Stimulated activated CD4-positive, alpha-beta T cell treated with anti-CD3 and anti-CD28 coated beads, Interleukin-2, amount 100 ng/mL, for 4 hours (primary cell): ENCODE measurements around the gene YTHDF1.

Source experiments
- DNase-seq: peaks from one replicate; pipeline ENCODE4 v3.0.0-alpha.2; 2020; ENCODE audit warnings: low read depth

The YTHDF1 gene

GRCh38 chr20:63208346-63208909, 7.5 kb downstream of the YTHDF1 start:
- DNase-seq = no peak

- DNase-seq = no peak
Observed at GRCh38 chr20:63206878-63207277, 9.1 kb downstream of the YTHDF1 start.

DNA sequence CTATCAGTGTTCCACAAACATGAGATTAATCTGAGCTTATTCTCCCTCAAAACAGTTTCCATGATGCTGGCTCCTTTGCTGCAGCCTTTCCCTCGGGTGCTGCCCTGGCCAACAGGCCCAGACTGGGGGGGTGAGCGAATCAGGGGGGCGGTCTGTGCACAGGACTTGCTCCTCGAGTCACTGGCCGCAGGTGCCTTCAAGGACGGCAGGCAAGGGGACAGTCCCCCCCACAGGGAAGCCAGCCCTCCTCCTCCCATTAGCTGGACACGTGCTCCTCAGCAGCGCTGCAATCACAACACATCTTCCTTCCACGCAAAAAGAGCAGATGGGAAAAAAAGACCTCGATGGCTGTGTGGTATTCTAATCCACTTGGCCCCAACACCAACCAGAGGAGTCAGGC, 10.0 kb downstream of the YTHDF1 start:
- no peak for DNase-seq

DNA sequence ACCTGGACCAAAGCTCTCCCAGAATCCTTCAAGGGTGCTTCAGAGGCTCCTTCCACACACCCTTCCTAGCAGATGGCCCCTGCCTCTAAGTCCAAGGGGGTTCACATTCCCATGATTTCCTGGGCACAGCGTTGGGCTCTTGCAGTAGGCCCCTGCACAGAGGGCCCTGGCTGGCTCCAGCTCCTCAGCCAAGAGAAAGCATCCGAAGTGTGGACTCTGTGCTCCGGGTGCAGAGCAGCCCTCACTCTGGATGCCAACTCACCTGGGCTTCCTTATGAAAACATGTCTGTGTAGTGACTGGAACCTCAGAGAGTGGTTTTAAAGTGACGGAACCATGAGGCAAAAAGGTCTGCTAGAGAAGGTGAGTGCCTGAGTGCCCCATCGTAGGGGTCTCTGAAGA, 11.6 kb downstream of the YTHDF1 start:
- no peak for DNase-seq

- DNase-seq = no peak
Observed at GRCh38 chr20:63202811-63203526, 13.0 kb downstream of the YTHDF1 start.

DNA sequence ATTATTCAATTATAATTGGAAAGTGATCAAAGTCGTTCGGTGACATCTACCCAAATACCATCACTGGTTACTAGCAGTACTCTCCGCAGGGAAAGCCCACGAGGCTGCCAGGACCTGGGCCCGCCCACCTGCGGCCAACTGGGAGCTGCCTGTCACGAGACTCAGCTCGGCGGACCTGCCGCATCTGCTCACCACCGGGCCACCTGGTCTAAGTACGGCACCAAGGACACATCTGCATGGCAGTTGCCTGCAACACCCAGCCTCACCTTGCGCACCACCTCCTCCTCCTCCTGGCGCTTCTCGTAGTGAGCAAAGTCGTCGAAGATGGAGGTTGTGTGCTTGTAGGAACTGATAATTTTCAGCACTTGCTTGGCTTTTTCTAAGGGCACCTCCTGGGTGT, 13.9 kb downstream of the YTHDF1 start:
- no peak for DNase-seq

DNA sequence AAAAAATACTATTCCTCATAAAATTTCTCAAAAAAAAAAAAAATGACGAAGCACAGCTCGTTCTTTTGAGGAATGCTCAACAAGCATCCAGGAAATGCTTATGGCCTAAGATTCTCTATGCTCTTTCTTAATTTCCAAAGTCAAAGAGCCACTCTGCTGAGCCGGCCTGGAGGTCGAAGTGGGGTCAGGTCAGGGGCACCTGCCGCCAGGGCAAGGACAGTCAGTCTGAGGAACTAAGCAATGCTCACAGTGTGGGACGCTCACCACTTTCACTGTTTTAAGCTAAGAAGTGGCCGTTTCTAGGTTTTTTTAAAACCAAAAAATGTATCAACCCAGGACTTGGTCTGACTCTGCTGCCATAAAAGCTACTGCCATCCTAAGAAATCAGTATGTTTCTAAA, 17.3 kb downstream of the YTHDF1 start:
- no peak for DNase-seq

DNA sequence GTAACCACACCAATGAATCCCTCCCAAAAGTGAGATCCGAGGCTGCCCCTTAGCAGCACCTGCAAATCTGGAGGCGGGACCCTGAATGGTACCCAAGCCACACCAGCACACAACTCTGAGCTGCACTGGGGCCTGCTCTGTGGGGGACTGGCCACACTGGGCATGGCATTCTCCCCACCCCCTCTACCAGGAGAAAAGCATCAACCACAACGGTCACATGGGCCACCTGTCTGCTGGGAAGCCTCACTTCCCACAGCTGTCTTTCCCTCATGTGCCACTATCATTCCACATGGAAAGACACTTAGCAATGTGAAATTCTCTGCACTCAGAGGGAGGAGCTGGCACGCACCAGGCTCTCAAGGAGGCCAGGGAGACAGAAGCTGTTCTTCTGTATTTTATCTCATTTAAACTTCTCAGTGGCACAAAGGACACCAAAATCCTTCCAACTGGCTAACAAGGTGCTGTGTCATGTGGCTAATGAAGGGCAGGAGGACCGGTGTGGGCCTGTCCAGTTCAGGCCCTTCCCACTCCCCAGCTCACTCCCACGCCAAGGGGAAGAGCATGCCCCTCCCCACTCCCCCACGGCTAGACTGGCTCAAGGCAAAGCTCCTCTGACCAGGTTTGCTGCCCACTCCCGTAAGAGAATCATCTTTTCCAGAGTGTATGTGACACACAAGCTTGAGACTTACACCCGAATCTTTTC, 19.0 kb downstream of the YTHDF1 start:
- no peak for DNase-seq

DNA sequence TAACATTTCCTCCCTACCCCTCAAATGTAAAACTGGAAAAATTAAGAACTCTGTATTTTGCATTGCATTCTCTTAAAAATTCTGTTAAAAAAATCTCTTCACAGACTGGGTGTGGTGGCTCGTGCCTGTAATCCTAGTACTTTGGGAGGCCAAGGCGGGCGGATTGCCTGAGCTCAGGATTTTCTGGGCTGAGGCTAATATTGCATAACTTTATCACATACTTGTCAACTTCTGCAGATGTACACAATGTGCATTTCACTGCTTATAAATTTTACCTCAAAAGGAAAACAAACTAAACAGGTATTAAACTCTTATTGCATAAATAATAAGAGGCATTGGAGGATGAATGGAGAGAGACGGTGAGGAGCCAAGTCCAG, 21.1 kb downstream of the YTHDF1 start:
- no peak for DNase-seq

DNA sequence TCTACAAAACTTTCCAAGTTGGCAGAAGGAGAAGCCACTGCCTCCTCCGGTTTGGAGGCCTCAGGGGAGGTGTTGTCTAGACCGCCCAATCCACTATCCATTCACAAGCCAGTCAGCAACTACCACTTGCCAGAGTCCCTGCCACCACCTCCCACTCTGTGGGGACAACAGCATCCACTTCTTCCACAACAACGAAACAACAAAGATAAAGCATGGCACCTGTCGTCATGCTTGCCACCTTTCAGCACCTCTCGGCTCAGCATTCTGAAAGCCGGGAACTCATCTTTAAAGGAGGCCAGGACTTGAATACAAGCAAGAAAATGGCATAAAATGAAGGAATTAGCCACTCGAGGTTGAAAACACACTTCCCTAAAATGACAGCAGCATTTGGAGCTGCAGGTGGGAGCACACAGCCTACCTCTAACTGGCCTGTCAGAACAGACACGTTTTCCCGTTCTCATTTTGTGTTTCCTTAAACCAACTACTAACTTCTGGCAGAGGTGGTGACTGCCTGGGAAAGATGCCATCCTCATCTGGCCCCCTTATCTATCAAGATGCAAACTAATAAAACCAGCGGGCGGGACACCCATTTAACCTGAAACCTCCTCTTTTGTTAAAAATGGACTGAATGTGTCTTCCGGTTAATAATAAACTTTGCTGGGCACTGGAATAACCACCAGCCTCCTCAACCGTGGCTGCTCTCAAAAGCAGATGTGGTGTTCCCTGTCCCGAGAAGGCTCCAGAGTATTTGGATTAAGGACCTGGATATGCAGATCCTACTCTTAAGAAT, 21.7 kb downstream of the YTHDF1 start:
- DNase-seq = no peak

GRCh38 chr20:63192721-63193120, 23.2 kb downstream of the YTHDF1 start:
- DNase-seq = no peak

DNA sequence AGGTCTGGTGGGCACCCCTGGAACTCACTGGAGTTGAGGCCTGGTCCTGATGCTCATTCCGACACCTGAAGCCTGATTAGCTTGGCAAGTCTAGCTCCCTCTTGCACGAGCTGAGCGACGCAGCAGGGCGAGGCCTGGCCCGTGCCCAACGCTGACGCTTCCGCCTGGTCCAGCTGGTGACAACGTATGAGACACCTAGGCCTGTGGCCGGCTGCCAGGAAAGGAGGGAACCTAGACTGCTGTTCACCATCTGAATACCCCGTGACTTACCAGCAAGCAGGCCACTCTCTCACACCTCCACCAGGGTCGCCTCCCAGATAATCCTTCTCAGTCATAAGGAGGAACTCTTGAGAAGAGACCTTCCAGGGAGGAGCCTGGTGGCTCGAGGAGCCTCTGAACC, 24.5 kb downstream of the YTHDF1 start:
- DNase-seq = no peak

- no peak for DNase-seq
Observed at GRCh38 chr20:63190828-63191227, 25.1 kb downstream of the YTHDF1 start.

GRCh38 chr20:63189846-63190559, 25.9 kb downstream of the YTHDF1 start:
- DNase-seq = no peak

DNA sequence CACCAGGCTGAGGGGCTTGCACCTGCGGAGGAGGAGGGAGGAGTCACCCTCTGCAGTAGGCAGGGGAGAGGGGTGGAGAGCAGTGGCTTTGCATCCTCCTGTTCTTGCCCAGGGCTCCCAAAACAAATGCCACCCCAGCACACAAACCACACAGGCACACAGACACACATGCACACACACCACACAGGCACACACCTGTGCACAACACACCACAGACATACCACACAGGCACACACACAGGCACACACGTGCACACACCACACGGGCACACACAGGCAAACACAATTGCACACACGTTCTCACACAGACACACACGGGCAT, 26.6 kb downstream of the YTHDF1 start:
- no peak for DNase-seq

GRCh38 chr20:63188641-63189321, 27.1 kb downstream of the YTHDF1 start:
- no peak for DNase-seq

GRCh38 chr20:63188159-63188442, 27.8 kb downstream of the YTHDF1 start:
- no peak for DNase-seq

GRCh38 chr20:63187338-63188158, 28.4 kb downstream of the YTHDF1 start:
- no peak for DNase-seq

DNA sequence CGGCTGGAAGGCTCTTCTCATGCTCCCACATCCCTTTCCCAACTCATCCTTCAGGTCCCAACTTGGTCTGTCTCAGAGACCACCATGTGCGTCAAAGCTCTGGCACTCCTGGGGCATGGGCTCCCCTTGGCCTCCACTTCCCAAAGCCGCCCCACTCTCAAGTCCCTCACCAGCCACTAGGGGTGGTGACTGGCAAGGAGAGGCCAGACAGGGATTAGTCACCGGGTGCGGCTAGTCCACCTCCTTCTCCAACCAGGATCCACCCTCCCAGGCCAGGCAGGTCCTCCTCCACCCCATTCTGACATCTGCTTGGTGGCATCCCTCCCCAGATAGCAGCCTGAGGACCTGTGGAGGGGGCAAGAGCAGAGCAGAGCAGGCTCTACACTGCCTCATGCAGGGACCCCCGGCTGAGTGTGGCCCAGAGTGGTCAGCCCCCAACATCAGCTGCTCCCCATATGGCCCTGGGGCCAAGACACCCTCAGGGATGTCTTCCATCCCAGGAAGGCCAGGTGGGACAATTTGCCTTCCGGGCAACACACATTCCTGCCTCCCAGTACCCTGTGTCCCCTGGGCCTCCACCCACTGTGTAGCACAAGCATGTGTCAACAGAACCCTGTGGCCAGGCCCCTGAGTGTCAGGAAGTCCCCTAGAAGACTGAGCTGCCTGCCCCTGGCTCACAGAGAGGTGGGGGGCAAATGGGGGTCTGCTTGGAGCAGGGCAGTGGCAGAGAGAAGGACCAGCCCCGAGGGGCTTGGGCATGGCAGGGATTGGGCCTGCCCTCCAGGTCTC, 29.2 kb downstream of the YTHDF1 start:
- DNase-seq = no peak

- no peak for DNase-seq
Observed at GRCh38 chr20:63186084-63186483, 29.8 kb downstream of the YTHDF1 start.
